IPS DF 6.9 (cell line): Measurements from ENCODE around the gene ASTN2.

Source experiments
- DNase-seq: peaks from one replicate; pipeline ENCODE4 v3.0.0-alpha.2; 2013; ENCODE audit warnings: low read depth, low spot score
- H3K27ac ChIP-seq: one replicate; pipeline ENCODE4 v1.5.1; 2013; ENCODE audit warnings: low read length, control low read depth
- H3K27me3 ChIP-seq: 2 replicates; pipeline ENCODE4 v1.6.1; 2013; ENCODE audit warnings: mild to moderate bottlenecking, low read length; ENCODE audit not compliant: control insufficient read depth, insufficient read depth
- H3K36me3 ChIP-seq: 2 replicates; pipeline ENCODE4 v1.6.1; 2013; ENCODE audit warnings: low read length; ENCODE audit not compliant: control insufficient read depth, insufficient read depth
- H3K4me1 ChIP-seq: 2 replicates; pipeline ENCODE4 v1.6.1; 2013; ENCODE audit warnings: low read length; ENCODE audit not compliant: control insufficient read depth, insufficient read depth
- H3K4me3 ChIP-seq: 2 replicates; pipeline ENCODE4 v1.5.1; 2013; ENCODE audit warnings: mild to moderate bottlenecking, low read length
- H3K9me3 ChIP-seq: 2 replicates; pipeline ENCODE4 v1.6.1; 2013; ENCODE audit warnings: low read length, inconsistent platforms; ENCODE audit not compliant: control insufficient read depth, insufficient read depth
- WGBS: extraction: QIAGEN DNeasy Blood & Tissue Kit; methylation state at CpG from one replicate; pipeline ENCODE4 v1.1.7; 2013; ENCODE audit warnings: mixed read lengths, missing lambda C conversion rate; ENCODE audit not compliant: insufficient read length, insufficient coverage; 5-methylcytosine and 5-hydroxymethylcytosine counted together

The ASTN2 gene

GRCh38 chr9:116451500-116452115 is 963.2 kb downstream of the ASTN2 start:
- DNase-seq: no peak
- Histone ChIP-seq H3K9me3 (no peaks in the 10 kb centered on the region), H3K4me1 (no peaks in the 10 kb centered on the region), H3K4me3 (no peak overlapping the region), H3K27me3 (no peaks in the 10 kb centered on the region), H3K27ac (no peak overlapping the region), H3K36me3 (no peaks in the 10 kb centered on the region)
- WGBS: no CpG with 5 or more reads among the region's 2 CpGs

GRCh38 chr9:116450378-116451139 is 964.3 kb downstream of the ASTN2 start:
- no peaks in the 10 kb centered on the region for H3K9me3 ChIP-seq
- no peak for DNase-seq
- H3K27me3 ChIP-seq: no peaks in the 10 kb centered on the region
- no peak overlapping the region for H3K4me3 ChIP-seq
- WGBS: no CpG with 5 or more reads among the region's 3 CpGs
- H3K36me3 ChIP-seq: no peaks in the 10 kb centered on the region
- no peaks in the 10 kb centered on the region for H3K4me1 ChIP-seq
- H3K27ac ChIP-seq: no peak overlapping the region

GRCh38 chr9:116449949-116450348 is 964.9 kb downstream of the ASTN2 start:
- DNase-seq: no peak

GRCh38 chr9:116448431-116448830 is 966.4 kb downstream of the ASTN2 start:
- Histone ChIP-seq H3K4me3 (no peak overlapping the region), H3K4me1 (no peaks in the 10 kb centered on the region), H3K36me3 (no peaks in the 10 kb centered on the region), H3K27ac (no peak overlapping the region), H3K9me3 (no peaks in the 10 kb centered on the region), H3K27me3 (no peaks in the 10 kb centered on the region)
- WGBS: no CpG with 5 or more reads among the region's 3 CpGs
- no peak for DNase-seq

More at GRCh38 chr9:116449949-116450348, 964.9 kb downstream of the ASTN2 start:
- H3K27ac ChIP-seq: no peak overlapping the region
- H3K9me3 ChIP-seq: no peaks in the 10 kb centered on the region
- no peak overlapping the region for H3K4me3 ChIP-seq
- H3K36me3 ChIP-seq: no peaks in the 10 kb centered on the region
- no peaks in the 10 kb centered on the region for H3K27me3 ChIP-seq
- no peaks in the 10 kb centered on the region for H3K4me1 ChIP-seq
- WGBS: no CpG with 5 or more reads among the region's 3 CpGs

GRCh38 chr9:116447934-116448333 is 966.9 kb downstream of the ASTN2 start:
- no peak overlapping the region for H3K27ac ChIP-seq
- no peak for DNase-seq
- H3K4me3 ChIP-seq: no peak overlapping the region
- WGBS: no CpG with 5 or more reads among the region's 6 CpGs
- no peaks in the 10 kb centered on the region for H3K4me1 ChIP-seq
- no peaks in the 10 kb centered on the region for H3K27me3 ChIP-seq
- no peaks in the 10 kb centered on the region for H3K36me3 ChIP-seq
- no peaks in the 10 kb centered on the region for H3K9me3 ChIP-seq

GRCh38 chr9:116442528-116442927 is 972.3 kb downstream of the ASTN2 start:
- no peak for DNase-seq
- Histone ChIP-seq H3K27ac (no peak overlapping the region), H3K4me1 (no peaks in the 10 kb centered on the region), H3K4me3 (no peak overlapping the region), H3K36me3 (no peaks in the 10 kb centered on the region), H3K9me3 (no peaks in the 10 kb centered on the region), H3K27me3 (no peaks in the 10 kb centered on the region)

- Histone ChIP-seq H3K27ac (no peak overlapping the region), H3K36me3 (no peaks in the 10 kb centered on the region), H3K9me3 (no peaks in the 10 kb centered on the region), H3K4me1 (no peaks in the 10 kb centered on the region), H3K27me3 (no peaks in the 10 kb centered on the region), H3K4me3 (no peak overlapping the region)
- WGBS: no CpG with 5 or more reads among the region's 11 CpGs
- no peak for DNase-seq
Measured at GRCh38 chr9:116437411-116438370, 977.2 kb downstream of the ASTN2 start.

- Histone ChIP-seq H3K4me1 (no peaks in the 10 kb centered on the region), H3K27ac (no peak overlapping the region), H3K36me3 (no peaks in the 10 kb centered on the region), H3K27me3 (no peaks in the 10 kb centered on the region), H3K4me3 (no peak overlapping the region), H3K9me3 (no peaks in the 10 kb centered on the region)
- 100% methylated on average over 1 of the region's 1 CpG for WGBS
- no peak for DNase-seq
Measured at GRCh38 chr9:116436121-116436520, 978.7 kb downstream of the ASTN2 start.

GRCh38 chr9:116435706-116436105 is 979.2 kb downstream of the ASTN2 start:
- no CpG with 5 or more reads among the region's 4 CpGs for WGBS
- H3K4me3 ChIP-seq: no peak overlapping the region
- no peaks in the 10 kb centered on the region for H3K36me3 ChIP-seq
- H3K27ac ChIP-seq: no peak overlapping the region
- no peaks in the 10 kb centered on the region for H3K9me3 ChIP-seq
- H3K4me1 ChIP-seq: no peaks in the 10 kb centered on the region
- no peak for DNase-seq
- no peaks in the 10 kb centered on the region for H3K27me3 ChIP-seq

GRCh38 chr9:116434314-116434713 is 980.5 kb downstream of the ASTN2 start:
- no peak overlapping the region for H3K4me3 ChIP-seq
- H3K9me3 ChIP-seq: no peaks in the 10 kb centered on the region
- no peak for DNase-seq
- no peaks in the 10 kb centered on the region for H3K4me1 ChIP-seq
- no peaks in the 10 kb centered on the region for H3K27me3 ChIP-seq
- H3K27ac ChIP-seq: no peak overlapping the region
- WGBS: no CpG with 5 or more reads among the region's 4 CpGs
- H3K36me3 ChIP-seq: no peaks in the 10 kb centered on the region
